Gastroesophageal sphincter (tissue), 3 donors: Measurements from ENCODE around the gene ADD3.

Experiments used
- CTCF ChIP-seq, 4 experiments: fragments of 200-600 bp in 2 of 4; fragments of 450-650 bp in 2 of 4; sonication (generic) in 1 of 4; IDR thresholded peaks; one replicate each; pipeline ENCODE4 v1.5.1; 2017 to 2019; ENCODE audit warnings: antibody characterized with exemption in 4 of 4, mild to moderate bottlenecking in 2 of 4, moderate library complexity in 2 of 4
- POLR2A ChIP-seq, 2 donors: fragments of 450-650 bp; IDR thresholded peaks; one replicate each; pipeline ENCODE4 v1.6.1; 2017; ENCODE audit warnings: antibody characterized with exemption in 2 of 2, mild to moderate bottlenecking in 2 of 2, moderate library complexity in 1 of 2
- POLR2AphosphoS5 ChIP-seq: sonication (generic); formaldehyde crosslinking; IDR thresholded peaks from one replicate; pipeline ENCODE4 v1.6.1; 2017; ENCODE audit warnings: antibody characterized with exemption

- no peak for TF ChIP-seq POLR2AphosphoS5
- TF ChIP-seq CTCF (IDR thresholded peaks at IDR 0.05), result no peak
- no peak for TF ChIP-seq POLR2A (IDR thresholded peaks at IDR 0.05)
Observed at GRCh38 chr10:110017907-110018306, 10.1 kb downstream of the ADD3 start.
